ENCODE measurements around the gene UNC5B.

The UNC5B gene

GRCh38 chr10:71331736-71332135 is 119.4 kb downstream of the UNC5B start:
- no peaks in the 10 kb centered on the region for H3K9me3 ChIP-seq (ENCODE audit: severe bottlenecking)
- no peaks in the 10 kb centered on the region for H3K36me3 ChIP-seq (ENCODE audit: low read depth)
- DNase-seq (ENCODE audit: low spot score) = no peak
- H3K4me3 ChIP-seq (ENCODE audit: severe bottlenecking) = no peak overlapping the region
- H3K27ac ChIP-seq (ENCODE audit: poor library complexity, severe bottlenecking) = no peak overlapping the region
- no peaks in the 10 kb centered on the region for H3K4me1 ChIP-seq (ENCODE audit: insufficient read depth, poor library complexity, severe bottlenecking)
- no peak for TF ChIP-seq CTCF (IDR thresholded peaks at IDR 0.05; ENCODE audit: poor library complexity, severe bottlenecking)
- no peak for ATAC-seq (ENCODE audit: low read depth)
- no peaks in the 10 kb centered on the region for H3K27me3 ChIP-seq (ENCODE audit: insufficient read depth, poor library complexity, severe bottlenecking)

- H3K4me3 ChIP-seq (ENCODE audit: severe bottlenecking) = no peak overlapping the region
- no peak overlapping the region for H3K27ac ChIP-seq (ENCODE audit: poor library complexity, severe bottlenecking)
- H3K9me3 ChIP-seq (ENCODE audit: severe bottlenecking) = no peaks in the 10 kb centered on the region
- no peak for TF ChIP-seq CTCF (IDR thresholded peaks at IDR 0.05; ENCODE audit: poor library complexity, severe bottlenecking)
- no peaks in the 10 kb centered on the region for H3K36me3 ChIP-seq (ENCODE audit: low read depth)
- no peaks in the 10 kb centered on the region for H3K4me1 ChIP-seq (ENCODE audit: insufficient read depth, poor library complexity, severe bottlenecking)
- DNase-seq (ENCODE audit: low spot score) (no peak), ATAC-seq (ENCODE audit: low read depth) (no peak)
- H3K27me3 ChIP-seq (ENCODE audit: insufficient read depth, poor library complexity, severe bottlenecking) = no peaks in the 10 kb centered on the region
These were observed 120.1 kb downstream of the UNC5B start for GRCh38 chr10:71332466-71332865.

GRCh38 chr10:71333129-71333887 is 120.9 kb downstream of the UNC5B start:
- Histone ChIP-seq H3K4me3 (ENCODE audit: severe bottlenecking) (no peak overlapping the region), H3K4me1 (ENCODE audit: insufficient read depth, poor library complexity, severe bottlenecking) (no peaks in the 10 kb centered on the region), H3K27me3 (ENCODE audit: insufficient read depth, poor library complexity, severe bottlenecking) (no peaks in the 10 kb centered on the region), H3K36me3 (ENCODE audit: low read depth) (no peaks in the 10 kb centered on the region), H3K9me3 (ENCODE audit: severe bottlenecking) (no peaks in the 10 kb centered on the region), H3K27ac (ENCODE audit: poor library complexity, severe bottlenecking) (no peak overlapping the region)
- DNase-seq (ENCODE audit: low spot score) (no peak), ATAC-seq (ENCODE audit: low read depth) (no peak)
- no peak for TF ChIP-seq CTCF (IDR thresholded peaks at IDR 0.05; ENCODE audit: poor library complexity, severe bottlenecking)

- Histone ChIP-seq H3K4me3 (ENCODE audit: severe bottlenecking) (no peak overlapping the region), H3K9me3 (ENCODE audit: severe bottlenecking) (no peaks in the 10 kb centered on the region), H3K27ac (ENCODE audit: poor library complexity, severe bottlenecking) (no peak overlapping the region), H3K36me3 (ENCODE audit: low read depth) (no peaks in the 10 kb centered on the region), H3K27me3 (ENCODE audit: insufficient read depth, poor library complexity, severe bottlenecking) (no peaks in the 10 kb centered on the region), H3K4me1 (ENCODE audit: insufficient read depth, poor library complexity, severe bottlenecking) (peaks cover 5% of the 10 kb centered on the region)
- DNase-seq (ENCODE audit: low spot score) = no peak
- no peak for TF ChIP-seq CTCF (IDR thresholded peaks at IDR 0.05; ENCODE audit: poor library complexity, severe bottlenecking)
- no peak for ATAC-seq (ENCODE audit: low read depth)
These were observed 121.9 kb downstream of the UNC5B start for GRCh38 chr10:71334221-71334791.

GRCh38 chr10:71335173-71335708 is 122.9 kb downstream of the UNC5B start:
- Histone ChIP-seq H3K27me3 (ENCODE audit: insufficient read depth, poor library complexity, severe bottlenecking) (no peaks in the 10 kb centered on the region), H3K9me3 (ENCODE audit: severe bottlenecking) (no peaks in the 10 kb centered on the region), H3K4me3 (ENCODE audit: severe bottlenecking) (no peak overlapping the region), H3K4me1 (ENCODE audit: insufficient read depth, poor library complexity, severe bottlenecking) (peaks cover 12% of the 10 kb centered on the region), H3K27ac (ENCODE audit: poor library complexity, severe bottlenecking) (no peak overlapping the region), H3K36me3 (ENCODE audit: low read depth) (no peaks in the 10 kb centered on the region)
- no peak for TF ChIP-seq CTCF (IDR thresholded peaks at IDR 0.05; ENCODE audit: poor library complexity, severe bottlenecking)
- DNase-seq (ENCODE audit: low spot score) (no peak), ATAC-seq (ENCODE audit: low read depth) (no peak)

All from RWPE2 (cell line).